ENCODE results near the gene MACROD1.
"Not testable (repeated sequence)": the region's sequence is repeated elsewhere in the genome, so short reads cannot be mapped to it uniquely, and the experiment has no call there.

Gene MACROD1

GRCh38 chr11:63986156-63986931, 179.6 kb downstream of the MACROD1 start, which contains the start of gene OTUB1:
Gene OTUB1 (plus strand): TSS chr11:63986438. CDS start chr11:63986457, 19 bp downstream.
- peak; percentile 49 for DNase-seq

- no peak for DNase-seq
These were observed 180.1 kb downstream of the MACROD1 start for GRCh38 chr11:63985812-63986155.

- no peak for DNase-seq
These were observed 186.5 kb downstream of the MACROD1 start for GRCh38 chr11:63979426-63979825.

GRCh38 chr11:63978551-63979239, 187.2 kb downstream of the MACROD1 start:
- no peak for DNase-seq

- DNase-seq = peak; percentile 91
These were observed 191.4 kb downstream of the MACROD1 start, which contains the start of gene COX8A for GRCh38 chr11:63974259-63975143. Gene COX8A (plus strand): TSS chr11:63974620. CDS start chr11:63974681, 61 bp downstream.

GRCh38 chr11:63973912-63974258, 192.0 kb downstream of the MACROD1 start:
- DNase-seq = not testable (repeated sequence)

- no peak for DNase-seq
These were observed 195.0 kb downstream of the MACROD1 start for GRCh38 chr11:63970902-63971301.

GRCh38 chr11:63969461-63969860, 196.5 kb downstream of the MACROD1 start:
- DNase-seq = no peak

- no peak for DNase-seq
These were observed 199.5 kb downstream of the MACROD1 start for GRCh38 chr11:63966444-63966843.

GRCh38 chr11:63963895-63964294, 202.0 kb downstream of the MACROD1 start:
- not testable (repeated sequence) for DNase-seq

GRCh38 chr11:63961608-63962412, 204.1 kb downstream of the MACROD1 start:
- no peak for DNase-seq

GRCh38 chr11:63958008-63958407, 207.9 kb downstream of the MACROD1 start:
- no peak for DNase-seq

GRCh38 chr11:63952570-63952969, 213.3 kb downstream of the MACROD1 start:
- DNase-seq = no peak

GRCh38 chr11:63951779-63952536, 214.0 kb downstream of the MACROD1 start:
- no peak for DNase-seq

All from GOT3 (cell line).